DOHH2 (cell line): ENCODE results near the gene CNTNAP2.

ENCODE experiments used
- H3F3A ChIP-seq: fragments of 200-600 bp; sonication (generic), shearing (Covaris generic); 2 replicates; pipeline ENCODE4 v1.6.0; 2016; ENCODE audit warnings: antibody characterized with exemption, mild to moderate bottlenecking; ENCODE audit not compliant: control insufficient read depth, insufficient read depth
- H3K27ac ChIP-seq: fragments of 200-600 bp; sonication (generic); 2 replicates; pipeline ENCODE4 v1.5.1; 2014; ENCODE audit warnings: low read depth, mild to moderate bottlenecking, low read length, moderate library complexity
- H3K27me3 ChIP-seq: fragments of 200-600 bp; sonication (generic); 2 replicates; pipeline ENCODE4 v1.6.1; 2014; ENCODE audit warnings: mild to moderate bottlenecking, low read length, mixed read lengths; ENCODE audit not compliant: control insufficient read depth
- H3K36me3 ChIP-seq: fragments of 200-600 bp; sonication (generic); 2 replicates; pipeline ENCODE4 v1.6.1; 2014; ENCODE audit warnings: mild to moderate bottlenecking, low read length, moderate library complexity, mixed read lengths; ENCODE audit not compliant: control insufficient read depth
- H3K4me1 ChIP-seq: fragments of 200-600 bp; sonication (generic); 2 replicates; pipeline ENCODE4 v1.6.1; 2014; ENCODE audit warnings: mild to moderate bottlenecking, low read length, mixed read lengths; ENCODE audit not compliant: control insufficient read depth
- H3K4me2 ChIP-seq: fragments of 200-600 bp; sonication (generic); 2 replicates; pipeline ENCODE4 v1.6.0; 2014; ENCODE audit warnings: mild to moderate bottlenecking, low read length, moderate library complexity
- H3K4me3 ChIP-seq: fragments of 200-600 bp; sonication (generic); 2 replicates; pipeline ENCODE4 v1.5.1; 2014; ENCODE audit warnings: mild to moderate bottlenecking, low read length, mixed read lengths
- H3K79me2 ChIP-seq: fragments of 200-600 bp; sonication (generic); 2 replicates; pipeline ENCODE4 v1.6.1; 2014; ENCODE audit warnings: mild to moderate bottlenecking, low read length, mixed read lengths; ENCODE audit not compliant: control insufficient read depth
- H3K9me2 ChIP-seq: fragments of 200-600 bp; sonication (generic); replicated peaks from 2 replicates; pipeline ENCODE4 v1.6.1; 2014; ENCODE audit warnings: mild to moderate bottlenecking, low read length, mixed read lengths; ENCODE audit not compliant: control insufficient read depth
- H3K9me3 ChIP-seq: fragments of 200-600 bp; sonication (generic); 2 replicates; pipeline ENCODE4 v1.6.1; 2014; ENCODE audit warnings: antibody characterized with exemption, low read length, mixed read lengths; ENCODE audit not compliant: control insufficient read depth, insufficient read depth
- H4K20me1 ChIP-seq: fragments of 200-600 bp; sonication (generic); 2 replicates; pipeline ENCODE4 v1.6.0; 2014; ENCODE audit warnings: low read depth, mild to moderate bottlenecking, antibody characterized with exemption, low read length, moderate library complexity; ENCODE audit not compliant: control insufficient read depth, insufficient read depth
- EZH2phosphoT487 ChIP-seq: fragments of 200-600 bp; sonication (generic); IDR thresholded peaks from 2 replicates; pipeline ENCODE4 v1.6.1; 2017; ENCODE audit warnings: borderline replicate concordance, mild to moderate bottlenecking, antibody characterized with exemption, low read length, moderate library complexity, mixed read lengths
- TF ChIP-seq, protein P1 (sequence below): fragments of 200-600 bp; sonication (generic); IDR thresholded peaks from one replicate; pipeline ENCODE4 v1.5.1; 2014; ENCODE audit warnings: antibody characterized with exemption, mild to moderate bottlenecking, low read depth, low read length; ENCODE audit not compliant: poor library complexity, severe bottlenecking

The CNTNAP2 gene

DNA sequence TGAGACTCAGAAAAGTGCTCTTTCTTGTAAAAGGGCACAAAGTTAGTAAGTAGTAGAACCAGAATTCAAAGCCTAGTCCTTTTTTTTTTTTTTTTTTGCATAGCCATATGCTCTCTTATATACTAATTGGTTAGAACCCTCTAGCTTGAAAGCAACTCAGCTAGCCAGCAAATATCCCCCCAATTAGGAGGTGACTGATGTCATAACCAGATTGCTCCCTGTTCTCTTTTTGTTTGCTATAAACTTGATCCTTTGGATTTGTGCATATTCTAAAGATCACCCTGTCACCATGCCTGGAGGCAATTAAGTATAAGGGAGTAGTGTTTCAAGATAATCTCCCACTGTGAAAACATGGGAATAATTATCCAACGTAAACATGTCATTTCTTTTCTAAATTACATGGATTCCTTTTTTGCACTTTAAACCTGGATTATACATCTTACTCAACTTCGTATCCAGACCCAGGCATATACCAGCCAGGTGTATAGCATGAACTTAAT, 963.4 kb downstream of the CNTNAP2 start:
- TF ChIP-seq, protein P1, sequence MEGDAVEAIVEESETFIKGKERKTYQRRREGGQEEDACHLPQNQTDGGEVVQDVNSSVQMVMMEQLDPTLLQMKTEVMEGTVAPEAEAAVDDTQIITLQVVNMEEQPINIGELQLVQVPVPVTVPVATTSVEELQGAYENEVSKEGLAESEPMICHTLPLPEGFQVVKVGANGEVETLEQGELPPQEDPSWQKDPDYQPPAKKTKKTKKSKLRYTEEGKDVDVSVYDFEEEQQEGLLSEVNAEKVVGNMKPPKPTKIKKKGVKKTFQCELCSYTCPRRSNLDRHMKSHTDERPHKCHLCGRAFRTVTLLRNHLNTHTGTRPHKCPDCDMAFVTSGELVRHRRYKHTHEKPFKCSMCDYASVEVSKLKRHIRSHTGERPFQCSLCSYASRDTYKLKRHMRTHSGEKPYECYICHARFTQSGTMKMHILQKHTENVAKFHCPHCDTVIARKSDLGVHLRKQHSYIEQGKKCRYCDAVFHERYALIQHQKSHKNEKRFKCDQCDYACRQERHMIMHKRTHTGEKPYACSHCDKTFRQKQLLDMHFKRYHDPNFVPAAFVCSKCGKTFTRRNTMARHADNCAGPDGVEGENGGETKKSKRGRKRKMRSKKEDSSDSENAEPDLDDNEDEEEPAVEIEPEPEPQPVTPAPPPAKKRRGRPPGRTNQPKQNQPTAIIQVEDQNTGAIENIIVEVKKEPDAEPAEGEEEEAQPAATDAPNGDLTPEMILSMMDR, result no peak
- TF ChIP-seq EZH2phosphoT487, result no peak
- H3K27me3 ChIP-seq, result no peaks in the 10 kb centered on the region
- H4K20me1 ChIP-seq, result no peaks in the 10 kb centered on the region
- no peak overlapping the region for H3K4me2 ChIP-seq
- no peaks in the 10 kb centered on the region for H3K4me1 ChIP-seq
- no peaks in the 10 kb centered on the region for H3K79me2 ChIP-seq
- H3K9me3 ChIP-seq, result peaks cover 4% of the 10 kb centered on the region; the same call in 1 of the 2 replicates
- no peaks in the 10 kb centered on the region for H3F3A ChIP-seq
- H3K9me2 ChIP-seq, result no peaks in the 10 kb centered on the region; the same call in 1 of the 2 replicates
- no peaks in the 10 kb centered on the region for H3K36me3 ChIP-seq
- H3K27ac ChIP-seq, result no peak overlapping the region
- H3K4me3 ChIP-seq, result no peak overlapping the region

DNA sequence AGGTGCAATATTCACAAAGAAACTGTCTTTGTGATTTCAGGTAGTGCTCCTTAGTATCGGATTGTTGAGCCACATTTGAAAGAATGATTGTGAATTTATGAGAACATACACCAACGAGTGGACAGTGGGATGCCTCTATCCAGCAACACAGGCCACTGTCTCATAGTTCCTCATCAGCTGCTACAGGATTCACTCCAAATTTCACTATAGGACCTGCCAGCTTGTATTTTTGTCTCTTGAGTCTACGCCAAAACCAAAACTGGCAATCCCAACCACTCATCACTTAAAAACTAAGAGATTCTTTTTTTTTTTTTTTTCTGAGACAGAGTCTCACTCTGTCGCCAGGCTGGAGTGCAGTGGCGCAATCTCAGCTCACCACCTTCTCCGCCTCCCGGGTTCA, 964.5 kb downstream of the CNTNAP2 start:
- Histone ChIP-seq H4K20me1 (no peaks in the 10 kb centered on the region), H3K36me3 (no peaks in the 10 kb centered on the region), H3K9me3 (peaks cover 4% of the 10 kb centered on the region; the same call in 1 of the 2 replicates), H3K4me1 (no peaks in the 10 kb centered on the region), H3K27ac (no peak overlapping the region), H3K4me3 (no peak overlapping the region), H3K9me2 (no peaks in the 10 kb centered on the region; the same call in 1 of the 2 replicates), H3K27me3 (no peaks in the 10 kb centered on the region), H3F3A (no peaks in the 10 kb centered on the region), H3K4me2 (no peak overlapping the region), H3K79me2 (no peaks in the 10 kb centered on the region)
- TF ChIP-seq, protein P1, result no peak
- TF ChIP-seq EZH2phosphoT487, result no peak

DNA sequence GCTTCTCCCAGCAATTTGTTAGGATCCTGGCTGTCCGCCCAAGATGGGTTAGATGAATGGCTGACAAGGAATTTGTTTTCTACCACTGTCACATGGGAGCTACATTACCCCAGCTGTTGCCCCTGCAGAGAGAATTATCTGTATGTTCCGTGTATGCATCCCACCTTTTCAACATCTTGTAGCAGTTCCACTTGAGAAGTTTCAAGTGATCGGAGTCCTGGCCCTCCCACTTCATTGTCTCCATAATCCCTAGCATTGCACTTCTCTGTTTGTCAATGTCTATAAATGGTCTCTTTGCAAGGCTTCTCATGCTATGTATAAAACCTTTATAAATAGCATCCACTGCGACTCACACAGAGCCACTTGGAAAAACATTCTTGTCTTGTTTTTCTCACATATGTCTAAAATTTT, 972.5 kb downstream of the CNTNAP2 start:
- Histone ChIP-seq H3K4me3 (no peak overlapping the region), H3K9me2 (no peaks in the 10 kb centered on the region), H3F3A (no peaks in the 10 kb centered on the region), H3K4me1 (no peaks in the 10 kb centered on the region), H3K27ac (no peak overlapping the region), H4K20me1 (no peaks in the 10 kb centered on the region), H3K9me3 (no peaks in the 10 kb centered on the region), H3K79me2 (no peaks in the 10 kb centered on the region), H3K36me3 (no peaks in the 10 kb centered on the region), H3K27me3 (no peaks in the 10 kb centered on the region), H3K4me2 (no peak overlapping the region)
- no peak for TF ChIP-seq EZH2phosphoT487
- TF ChIP-seq, protein P1, result no peak
